PFSK-1 (cell line): Measurements from ENCODE around the gene CCM2L.

ENCODE experiments used
- FOXP2 ChIP-seq: optimal IDR thresholded peaks from 2 replicates; pipeline ENCODE3; 2011; ENCODE audit warnings: borderline replicate concordance, control low read depth, inconsistent platforms; ENCODE audit not compliant: insufficient read depth; ENCODE audit errors: extremely low read length, extremely low read depth
- POLR2AphosphoS5 ChIP-seq: IDR thresholded peaks from 2 replicates; pipeline ENCODE4 v1.6.1; 2012; ENCODE audit warnings: low read depth, mild to moderate bottlenecking, control low read depth, low read length, moderate library complexity
- REST ChIP-seq, 2 experiments: IDR thresholded peaks; 2 replicates each; pipeline versions ENCODE4 v1.6.1 to v1.8.0; 2011 to 2012; ENCODE audit warnings: low read depth in 2 of 2, low read length in 2 of 2, control low read depth in 1 of 2, inconsistent platforms in 1 of 2, mild to moderate bottlenecking in 1 of 2, moderate library complexity in 1 of 2; ENCODE audit not compliant: insufficient read depth in 1 of 2
- SIN3A ChIP-seq: IDR thresholded peaks from 2 replicates; pipeline ENCODE4 v1.6.1; 2012; ENCODE audit warnings: mild to moderate bottlenecking, low read length, moderate library complexity, borderline replicate concordance; ENCODE audit not compliant: insufficient read depth
- TAF1 ChIP-seq: IDR thresholded peaks from 2 replicates; pipeline ENCODE4 v1.6.1; 2012; ENCODE audit warnings: low read length, control low read depth, borderline replicate concordance; ENCODE audit not compliant: insufficient read depth

- TF ChIP-seq REST (IDR thresholded peaks at IDR 0.05; ENCODE audit: insufficient read depth in 1 of 2, low read depth in 2 of 2, low read length in 2 of 2) = no peak
- no peak for TF ChIP-seq POLR2AphosphoS5
- no peak for TF ChIP-seq SIN3A
- TF ChIP-seq TAF1 = no peak
- no peak for TF ChIP-seq FOXP2
Observed at GRCh38 chr20:32037929-32038328, 27.7 kb downstream of the CCM2L start.
